Endodermal cell (in vitro differentiated cells): ENCODE measurements around the gene CDKN1C. TPM values are rescaled to one million over a fixed set of nuclear protein-coding genes. Genes with fewer than 3 reads are reported as not detected.

ENCODE experiments used
- DNase-seq: peaks from one replicate; pipeline ENCODE4 v3.0.0-alpha.2; 2017
- H3K27ac ChIP-seq: 2 replicates; pipeline ENCODE4 v1.5.1; 2013; ENCODE audit warnings: mild to moderate bottlenecking, low read depth, low read length, moderate library complexity
- H3K27me3 ChIP-seq: 2 replicates; pipeline ENCODE4 v1.6.1; 2013; ENCODE audit warnings: mild to moderate bottlenecking, low read length, moderate library complexity; ENCODE audit not compliant: insufficient read depth, control insufficient read depth, poor library complexity, severe bottlenecking
- H3K36me3 ChIP-seq: 2 replicates; pipeline ENCODE4 v1.7.0; 2013; ENCODE audit warnings: mild to moderate bottlenecking, low read length, moderate library complexity; ENCODE audit not compliant: control insufficient read depth, insufficient read depth
- H3K4me1 ChIP-seq: one replicate; pipeline ENCODE4 v1.7.0; 2013; ENCODE audit warnings: low read length; ENCODE audit not compliant: control insufficient read depth, insufficient read depth
- H3K4me3 ChIP-seq: 2 replicates; pipeline ENCODE4 v1.5.1; 2013; ENCODE audit warnings: mild to moderate bottlenecking, low read length, moderate library complexity
- H3K9ac ChIP-seq: 2 replicates; pipeline ENCODE4 v1.6.1; 2013; ENCODE audit warnings: mild to moderate bottlenecking, low read length, moderate library complexity; ENCODE audit not compliant: poor library complexity, severe bottlenecking; ENCODE audit errors: extremely low read depth
- H3K9me3 ChIP-seq: 2 replicates; pipeline ENCODE4 v1.6.1; 2013; ENCODE audit warnings: mild to moderate bottlenecking, low read length, moderate library complexity; ENCODE audit not compliant: control insufficient read depth
- H3K27ac Mint-ChIP-seq: 2 replicates; pipeline ENCODE4 v1.8.0; 2020; ENCODE audit warnings: mixed read lengths
- H3K27me3 Mint-ChIP-seq: 2 replicates; pipeline ENCODE4 v1.8.0; 2021; ENCODE audit warnings: mild to moderate bottlenecking, mixed read lengths; ENCODE audit not compliant: insufficient read depth
- H3K36me3 Mint-ChIP-seq: 2 replicates; pipeline ENCODE4 v1.8.0; 2020; ENCODE audit warnings: low read depth, mixed read lengths
- H3K4me1 Mint-ChIP-seq: 2 replicates; pipeline ENCODE4 v1.8.0; 2020; ENCODE audit warnings: mixed read lengths
- H3K4me3 Mint-ChIP-seq: 2 replicates; pipeline ENCODE4 v1.8.0; 2020; ENCODE audit warnings: mild to moderate bottlenecking, moderate library complexity, mixed read lengths
- H3K9me3 Mint-ChIP-seq: 2 replicates; pipeline ENCODE4 v1.8.0; 2020; ENCODE audit warnings: mild to moderate bottlenecking, mixed read lengths
- WGBS, 2 experiments: methylation state at CpG; one replicate each; pipeline versions ENCODE4 v1.1.5 to v1.1.7; 2013; ENCODE audit warnings: missing lambda C conversion rate in 2 of 2, mixed read lengths in 1 of 2; ENCODE audit not compliant: insufficient coverage in 1 of 2, insufficient read length in 1 of 2; 5-methylcytosine and 5-hydroxymethylcytosine counted together
- total RNA-seq, 2 donors: library from RNA; stranded (reverse); fragmentation: NEBNext Ultra II Directional in 1 of 2; extraction: Animal tissue kit (Norgen Biotek cat#: 25700) in 1 of 2; gene quantifications; 2 replicates in 1 of 2; 3 replicates in 1 of 2; pipeline ENCODE4 v1.2.1, GENCODE V29; 2021
- TF ChIP-seq, protein P1 (sequence below): fragments of 200-600 bp; sonication (generic); conservative IDR thresholded peaks from 2 replicates; pipeline ENCODE4 v1.5.0; 2021; ENCODE audit warnings: antibody characterized with exemption, mild to moderate bottlenecking

CDKN1C gene
- total RNA-seq, 2 donors from 2014 or later: 37.6 to 60.9 TPM

DNA sequence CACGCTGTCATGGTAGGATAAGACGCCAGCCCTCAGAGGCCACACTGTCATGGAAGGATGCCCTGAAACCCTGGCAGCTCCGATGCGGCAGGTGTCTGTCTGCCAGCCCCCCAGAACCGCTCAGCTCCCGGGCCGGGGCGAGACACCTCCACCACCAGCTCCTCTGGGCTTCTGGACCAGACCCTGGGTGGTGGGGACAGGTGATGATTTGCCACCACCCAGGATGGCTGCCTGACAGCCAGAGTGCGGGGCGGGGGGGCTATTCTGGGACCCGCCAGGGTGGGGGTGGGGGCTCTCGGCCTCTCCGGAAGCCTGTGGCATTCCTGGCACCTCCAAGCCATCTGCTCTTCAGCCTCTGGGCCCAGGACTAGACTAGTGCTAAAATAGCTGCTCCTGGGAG lies 34.3 kb upstream of the CDKN1C start:
- 91 to 100% methylated on average over 2 to 13 of the region's 13 CpGs for whole genome bisulfite sequencing, 2 experiments

DNA sequence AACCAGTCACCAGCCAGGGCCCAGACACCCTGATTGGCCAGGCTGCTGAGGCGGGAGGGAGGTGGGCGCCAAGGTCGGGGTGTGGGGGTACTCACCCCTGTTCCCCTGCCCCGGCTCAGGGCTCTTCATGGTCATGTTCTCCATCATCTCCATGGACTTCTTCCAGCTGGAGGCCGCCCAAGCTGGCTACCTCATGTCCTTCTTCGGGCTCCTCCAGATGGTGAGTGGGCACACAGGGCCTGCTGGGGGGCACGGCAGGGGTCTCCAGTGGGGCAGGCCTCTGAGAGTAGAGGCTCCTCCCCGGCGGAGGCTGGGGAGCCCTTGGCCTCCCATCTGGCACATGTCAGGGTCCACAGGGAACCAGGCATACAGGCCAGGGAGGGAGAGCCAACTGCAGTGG lies 33.6 kb upstream of the CDKN1C start:
- no peak overlapping the region for H3K27ac ChIP-seq
- WGBS, 2 experiments: 87 to 95% methylated on average over 6 to 9 of the region's 9 CpGs
- H3K4me1 ChIP-seq: no peaks in the 10 kb centered on the region
- DNase-seq: no peak
- TF ChIP-seq, protein P1, sequence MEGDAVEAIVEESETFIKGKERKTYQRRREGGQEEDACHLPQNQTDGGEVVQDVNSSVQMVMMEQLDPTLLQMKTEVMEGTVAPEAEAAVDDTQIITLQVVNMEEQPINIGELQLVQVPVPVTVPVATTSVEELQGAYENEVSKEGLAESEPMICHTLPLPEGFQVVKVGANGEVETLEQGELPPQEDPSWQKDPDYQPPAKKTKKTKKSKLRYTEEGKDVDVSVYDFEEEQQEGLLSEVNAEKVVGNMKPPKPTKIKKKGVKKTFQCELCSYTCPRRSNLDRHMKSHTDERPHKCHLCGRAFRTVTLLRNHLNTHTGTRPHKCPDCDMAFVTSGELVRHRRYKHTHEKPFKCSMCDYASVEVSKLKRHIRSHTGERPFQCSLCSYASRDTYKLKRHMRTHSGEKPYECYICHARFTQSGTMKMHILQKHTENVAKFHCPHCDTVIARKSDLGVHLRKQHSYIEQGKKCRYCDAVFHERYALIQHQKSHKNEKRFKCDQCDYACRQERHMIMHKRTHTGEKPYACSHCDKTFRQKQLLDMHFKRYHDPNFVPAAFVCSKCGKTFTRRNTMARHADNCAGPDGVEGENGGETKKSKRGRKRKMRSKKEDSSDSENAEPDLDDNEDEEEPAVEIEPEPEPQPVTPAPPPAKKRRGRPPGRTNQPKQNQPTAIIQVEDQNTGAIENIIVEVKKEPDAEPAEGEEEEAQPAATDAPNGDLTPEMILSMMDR: no peak
- Mint-ChIP-seq H3K27ac (no peak overlapping the region), H3K4me3 (no peak overlapping the region), H3K9me3 (no peaks in the 10 kb centered on the region), H3K4me1 (no peaks in the 10 kb centered on the region), H3K36me3 (no peaks in the 10 kb centered on the region), H3K27me3 (no peaks in the 10 kb centered on the region)
- H3K4me3 ChIP-seq: no peak overlapping the region
- no peaks in the 10 kb centered on the region for H3K27me3 ChIP-seq
- no peak overlapping the region for H3K9ac ChIP-seq
- no peaks in the 10 kb centered on the region for H3K9me3 ChIP-seq
- H3K36me3 ChIP-seq: no peaks in the 10 kb centered on the region

More for the DNA sequence above, 34.3 kb upstream of the CDKN1C start:
- no peaks in the 10 kb centered on the region for H3K9me3 ChIP-seq
- DNase-seq: no peak
- H3K27ac Mint-ChIP-seq: no peak overlapping the region
- no peak overlapping the region for H3K4me3 ChIP-seq
- H3K36me3 Mint-ChIP-seq: no peaks in the 10 kb centered on the region
- TF ChIP-seq, protein P1: no peak
- no peaks in the 10 kb centered on the region for H3K4me1 ChIP-seq
- no peaks in the 10 kb centered on the region for H3K27me3 Mint-ChIP-seq
- no peak overlapping the region for H3K27ac ChIP-seq
- H3K9ac ChIP-seq: no peak overlapping the region
- H3K36me3 ChIP-seq: no peaks in the 10 kb centered on the region
- H3K27me3 ChIP-seq: no peaks in the 10 kb centered on the region
- H3K4me3 Mint-ChIP-seq: no peak overlapping the region
- H3K4me1 Mint-ChIP-seq: no peaks in the 10 kb centered on the region
- no peaks in the 10 kb centered on the region for H3K9me3 Mint-ChIP-seq

DNA sequence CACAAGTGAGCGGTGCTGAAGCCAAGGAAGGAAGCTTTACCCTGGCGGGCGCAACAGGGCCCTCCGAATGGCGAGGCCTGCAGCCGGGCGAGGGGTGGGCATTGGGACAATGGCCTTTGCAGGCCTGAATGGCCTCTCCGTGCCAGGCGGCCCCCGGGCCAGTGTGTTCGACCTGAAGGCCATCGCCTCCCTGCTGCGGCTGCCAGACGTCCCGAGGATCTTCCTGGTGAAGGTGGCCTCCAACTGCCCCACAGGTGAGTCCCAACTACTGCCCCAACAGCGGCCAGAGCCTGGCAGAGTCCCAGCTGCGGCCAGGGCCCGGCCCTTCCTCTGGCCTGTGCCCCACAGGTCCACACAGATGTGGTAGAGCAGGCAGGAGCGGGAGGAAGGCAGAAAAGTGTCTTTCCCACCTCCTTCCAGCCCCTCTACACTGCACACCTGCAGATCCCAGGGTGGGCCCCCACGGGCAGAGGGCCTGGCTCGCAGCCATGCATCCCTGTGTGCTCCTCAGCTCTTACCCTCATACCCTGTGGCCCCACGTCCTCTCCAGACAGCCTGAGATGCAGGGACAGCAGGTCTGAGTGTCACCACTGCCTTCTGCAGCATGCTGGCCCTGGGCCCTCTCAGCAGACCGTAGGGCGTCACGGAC lies 32.4 kb upstream of the CDKN1C start:
- H3K4me1 Mint-ChIP-seq: peaks cover 5% of the 10 kb centered on the region
- H3K27me3 ChIP-seq: no peaks in the 10 kb centered on the region
- no peak overlapping the region for H3K4me3 Mint-ChIP-seq
- H3K9me3 ChIP-seq: no peaks in the 10 kb centered on the region
- no peaks in the 10 kb centered on the region for H3K27me3 Mint-ChIP-seq
- DNase-seq: no peak
- TF ChIP-seq, protein P1: no peak
- no peak overlapping the region for H3K27ac ChIP-seq
- H3K36me3 Mint-ChIP-seq: no peaks in the 10 kb centered on the region
- no peaks in the 10 kb centered on the region for H3K36me3 ChIP-seq
- WGBS, 2 experiments: 88 to 100% methylated on average over 4 to 25 of the region's 25 CpGs
- no peak overlapping the region for H3K9ac ChIP-seq
- no peak overlapping the region for H3K27ac Mint-ChIP-seq
- H3K4me1 ChIP-seq: no peaks in the 10 kb centered on the region
- H3K4me3 ChIP-seq: no peak overlapping the region
- no peaks in the 10 kb centered on the region for H3K9me3 Mint-ChIP-seq
